Glutamatergic neuron (in vitro differentiated cells): ENCODE results near the gene FAM234A. TPM values are rescaled to one million over a fixed set of nuclear protein-coding genes. Genes with fewer than 3 reads are reported as not detected.
"Not testable (repeated sequence)": the region's sequence is repeated elsewhere in the genome, so short reads cannot be mapped to it uniquely, and the experiment has no call there.

Experiments
- DNase-seq: peaks from one replicate; pipeline ENCODE4 v3.0.0; 2022
- H3K27ac Mint-ChIP-seq: one replicate; pipeline ENCODE4 v1.8.0; 2020; ENCODE audit warnings: mild to moderate bottlenecking, mixed read lengths, inconsistent platforms; ENCODE audit not compliant: unreplicated experiment
- H3K27me3 Mint-ChIP-seq: one replicate; pipeline ENCODE4 v1.8.0; 2020; ENCODE audit warnings: mild to moderate bottlenecking, moderate library complexity, mixed read lengths, inconsistent platforms; ENCODE audit not compliant: unreplicated experiment
- H3K36me3 Mint-ChIP-seq: one replicate; pipeline ENCODE4 v1.8.0; 2020; ENCODE audit warnings: mild to moderate bottlenecking, mixed read lengths, inconsistent platforms; ENCODE audit not compliant: unreplicated experiment
- H3K4me1 Mint-ChIP-seq: one replicate; pipeline ENCODE4 v1.8.0; 2020; ENCODE audit warnings: mild to moderate bottlenecking, low read depth, mixed read lengths, inconsistent platforms; ENCODE audit not compliant: unreplicated experiment
- H3K4me3 Mint-ChIP-seq: one replicate; pipeline ENCODE4 v1.8.0; 2020; ENCODE audit warnings: mild to moderate bottlenecking, mixed read lengths, inconsistent platforms; ENCODE audit not compliant: unreplicated experiment
- H3K9me3 Mint-ChIP-seq: one replicate; pipeline ENCODE4 v1.8.0; 2020; ENCODE audit warnings: mild to moderate bottlenecking, moderate library complexity, mixed read lengths, inconsistent platforms; ENCODE audit not compliant: unreplicated experiment
- total RNA-seq: library from RNA; stranded (reverse); fragmentation: NEBNext Ultra II Directional; extraction: Animal tissue kit (Norgen Biotek cat#: 25700); gene quantifications from one replicate; pipeline ENCODE4 v1.2.1, GENCODE V29; 2021; ENCODE audit not compliant: unreplicated experiment
- TF ChIP-seq, protein P1 (sequence below): fragments of 200-600 bp; sonication (generic); IDR thresholded peaks from one replicate; pipeline ENCODE4 v1.5.0; 2021; ENCODE audit not compliant: partially characterized antibody, unreplicated experiment

The FAM234A gene
- total RNA-seq, 1 donor from 2014 or later = 82.7 TPM

DNA sequence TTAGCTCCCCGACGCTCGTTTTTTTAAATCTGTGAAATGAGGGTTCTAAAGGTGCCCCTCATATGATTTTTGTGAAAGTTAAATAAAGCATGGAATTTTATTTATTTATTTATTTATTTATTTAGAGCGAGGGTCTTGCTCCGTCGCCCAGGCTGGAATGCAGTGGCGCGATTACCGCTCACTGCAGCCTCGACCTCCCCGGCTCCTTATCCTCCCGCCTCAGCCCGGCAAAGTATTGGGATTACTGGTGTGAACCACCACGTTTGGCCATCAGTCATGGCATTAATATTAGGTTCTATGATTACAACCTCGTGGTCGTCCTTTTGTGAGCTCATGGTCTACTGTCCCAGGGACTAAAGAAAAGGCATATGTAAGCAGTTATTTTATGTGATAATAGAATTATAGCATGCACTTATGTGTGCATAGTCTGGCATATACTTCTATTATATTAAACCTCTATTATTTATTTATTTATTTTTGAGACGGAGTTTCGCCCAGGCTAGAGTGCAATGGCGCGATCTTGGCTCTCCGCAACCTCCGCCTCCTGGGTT lies 4.8 kb upstream of the FAM234A start:
- DNase-seq = no peak
- Mint-ChIP-seq H3K27me3 (peaks cover 2% of the 10 kb centered on the region), H3K4me3 (peak overlapping the region; percentile 79), H3K27ac (peak overlapping the region; percentile 89), H3K4me1 (peaks cover 15% of the 10 kb centered on the region), H3K9me3 (peaks cover 5% of the 10 kb centered on the region), H3K36me3 (no peaks in the 10 kb centered on the region)
- TF ChIP-seq, protein P1, sequence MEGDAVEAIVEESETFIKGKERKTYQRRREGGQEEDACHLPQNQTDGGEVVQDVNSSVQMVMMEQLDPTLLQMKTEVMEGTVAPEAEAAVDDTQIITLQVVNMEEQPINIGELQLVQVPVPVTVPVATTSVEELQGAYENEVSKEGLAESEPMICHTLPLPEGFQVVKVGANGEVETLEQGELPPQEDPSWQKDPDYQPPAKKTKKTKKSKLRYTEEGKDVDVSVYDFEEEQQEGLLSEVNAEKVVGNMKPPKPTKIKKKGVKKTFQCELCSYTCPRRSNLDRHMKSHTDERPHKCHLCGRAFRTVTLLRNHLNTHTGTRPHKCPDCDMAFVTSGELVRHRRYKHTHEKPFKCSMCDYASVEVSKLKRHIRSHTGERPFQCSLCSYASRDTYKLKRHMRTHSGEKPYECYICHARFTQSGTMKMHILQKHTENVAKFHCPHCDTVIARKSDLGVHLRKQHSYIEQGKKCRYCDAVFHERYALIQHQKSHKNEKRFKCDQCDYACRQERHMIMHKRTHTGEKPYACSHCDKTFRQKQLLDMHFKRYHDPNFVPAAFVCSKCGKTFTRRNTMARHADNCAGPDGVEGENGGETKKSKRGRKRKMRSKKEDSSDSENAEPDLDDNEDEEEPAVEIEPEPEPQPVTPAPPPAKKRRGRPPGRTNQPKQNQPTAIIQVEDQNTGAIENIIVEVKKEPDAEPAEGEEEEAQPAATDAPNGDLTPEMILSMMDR = no peak

GRCh38 chr16:230351-230750 lies 4.3 kb upstream of the FAM234A start:
- not testable (repeated sequence) for H3K36me3 Mint-ChIP-seq, H3K9me3 Mint-ChIP-seq, H3K27me3 Mint-ChIP-seq, H3K27ac Mint-ChIP-seq, DNase-seq, H3K4me3 Mint-ChIP-seq
- peaks cover 15% of the 10 kb centered on the region for H3K4me1 Mint-ChIP-seq

DNA sequence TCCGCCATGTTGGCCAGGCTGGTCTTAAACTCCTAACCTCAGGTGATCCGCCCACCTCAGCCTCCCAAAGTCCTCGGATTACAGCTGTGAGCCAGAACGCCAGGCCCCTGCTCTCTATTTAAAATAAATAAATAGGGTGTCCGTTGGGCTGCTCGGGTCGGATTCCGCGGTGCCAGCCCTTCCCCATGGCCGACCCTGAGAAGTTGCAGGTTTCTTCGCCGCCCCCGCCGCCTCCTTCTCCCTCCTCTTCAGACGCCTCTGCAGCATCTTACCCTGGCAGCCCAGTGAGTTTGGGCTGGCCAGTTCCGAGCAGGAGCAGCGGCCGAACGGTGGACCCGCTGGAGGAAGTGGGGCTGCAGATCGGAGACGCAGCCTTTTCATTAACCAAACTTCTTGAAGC lies 3.7 kb upstream of the FAM234A start:
- peaks cover 13% of the 10 kb centered on the region for H3K4me1 Mint-ChIP-seq
- no peak overlapping the region for H3K27ac Mint-ChIP-seq
- no peak for DNase-seq
- no peaks in the 10 kb centered on the region for H3K36me3 Mint-ChIP-seq
- H3K9me3 Mint-ChIP-seq = peaks cover 10% of the 10 kb centered on the region
- no peak overlapping the region for H3K4me3 Mint-ChIP-seq
- peaks cover 4% of the 10 kb centered on the region for H3K27me3 Mint-ChIP-seq
- TF ChIP-seq, protein P1 = no peak

- Mint-ChIP-seq H3K9me3 (peaks cover 9% of the 10 kb centered on the region), H3K27ac (peak overlapping the region; percentile 46), H3K27me3 (peaks cover 3% of the 10 kb centered on the region), H3K36me3 (no peaks in the 10 kb centered on the region), H3K4me1 (peaks cover 7% of the 10 kb centered on the region), H3K4me3 (peak overlapping the region; percentile 2)
- TF ChIP-seq, protein P1 = no peak
- DNase-seq = no peak
Observed at GRCh38 chr16:239948-240277, 5.3 kb downstream of the FAM234A start.

- H3K36me3 Mint-ChIP-seq = no peaks in the 10 kb centered on the region
- H3K27ac Mint-ChIP-seq = peak overlapping the region; percentile 46
- TF ChIP-seq, protein P1 = no peak
- H3K27me3 Mint-ChIP-seq = peaks cover 1% of the 10 kb centered on the region
- peaks cover 7% of the 10 kb centered on the region for H3K4me1 Mint-ChIP-seq
- H3K4me3 Mint-ChIP-seq = no peak overlapping the region
- H3K9me3 Mint-ChIP-seq = peaks cover 4% of the 10 kb centered on the region
- DNase-seq = no peak
Observed at GRCh38 chr16:240559-240958, 5.9 kb downstream of the FAM234A start.
